T-cell (primary cell): ENCODE data around the gene BMP8A. TPM values are rescaled to one million over a fixed set of nuclear protein-coding genes. Genes with fewer than 3 reads are reported as not detected.

ENCODE experiments used
- ATAC-seq, 4 experiments: fragments of 200-7000 bp in 3 of 4; fragments of 150-1000 bp in 1 of 4; cut with Tn5 transposase; replicated peaks in 1 of 4; 1 replicate in 3 of 4; 2 replicates in 1 of 4; pipeline ENCODE4 v1.10.0; 2021; ENCODE audit warnings: moderate library complexity in 3 of 4, mild to moderate bottlenecking in 2 of 4, moderate number of reproducible peaks in 1 of 4
- CTCF ChIA-PET, 2 donors: fragments of 300-600 bp; sonication (Branson Sonifier 250); formaldehyde crosslinking; loops; one replicate each; lab custom pipeline; 2022; ENCODE audit warnings: antibody characterized with exemption in 2 of 2; lab: Charles Lee
- POLR2A ChIA-PET, 2 donors: fragments of 300-600 bp; sonication (Branson Sonifier 250); formaldehyde crosslinking; loops; one replicate each; lab custom pipeline; 2022; ENCODE audit warnings: antibody characterized with exemption in 2 of 2; lab: Charles Lee
- DNase-seq, 35 experiments: peaks; one replicate each; pipeline versions ENCODE4 v3.0.0 to v3.0.0-alpha.2; 2013 to 2023
- H3K27ac ChIP-seq: one replicate; pipeline ENCODE4 v1.5.1; 2013; ENCODE audit warnings: low read length
- H3K27me3 ChIP-seq, 2 experiments: replicated peaks in 1 of 2; 1 replicate in 1 of 2; 2 replicates in 1 of 2; pipeline versions ENCODE4 v1.6.1 to v1.7.0; 2013; ENCODE audit warnings: low read length in 1 of 2, mixed read lengths in 1 of 2; ENCODE audit not compliant: control insufficient read depth in 2 of 2, insufficient read depth in 2 of 2; ENCODE audit errors: extremely low read depth in 1 of 2
- H3K36me3 ChIP-seq, 2 donors: 1 replicate in 1 of 2; 2 replicates in 1 of 2; pipeline versions ENCODE4 v1.6.1 to v1.7.0; 2013; ENCODE audit warnings: low read length in 1 of 2; ENCODE audit not compliant: control insufficient read depth in 2 of 2, insufficient read depth in 1 of 2; ENCODE audit errors: extremely low read depth in 1 of 2
- H3K4me1 ChIP-seq, 2 experiments: 1 replicate in 1 of 2; 2 replicates in 1 of 2; pipeline versions ENCODE4 v1.6.1 to v1.7.0; 2013; ENCODE audit warnings: low read length in 2 of 2, mixed read lengths in 1 of 2; ENCODE audit not compliant: insufficient read depth in 2 of 2, control insufficient read depth in 1 of 2; ENCODE audit errors: extremely low read depth in 1 of 2
- H3K4me3 ChIP-seq, 2 donors: 1 replicate in 1 of 2; 2 replicates in 1 of 2; pipeline versions ENCODE4 v1.5.1 to v1.7.0; 2013; ENCODE audit warnings: mild to moderate bottlenecking in 2 of 2, low read length in 1 of 2, moderate library complexity in 1 of 2; ENCODE audit not compliant: control insufficient read depth in 1 of 2; ENCODE audit errors: extremely low read depth in 1 of 2
- H3K9me3 ChIP-seq: 2 replicates; pipeline ENCODE4 v1.7.0; 2013
- H3K27ac Mint-ChIP-seq, 2 donors: one replicate each; pipeline ENCODE4 v1.8.0; 2020 to 2021; ENCODE audit warnings: mild to moderate bottlenecking in 2 of 2, mixed read lengths in 2 of 2
- H3K27me3 Mint-ChIP-seq, 2 donors: one replicate each; pipeline ENCODE4 v1.8.0; 2021 to 2022; ENCODE audit warnings: mixed read lengths in 2 of 2
- H3K36me3 Mint-ChIP-seq: one replicate; pipeline ENCODE4 v1.8.0; 2021; ENCODE audit warnings: mixed read lengths
- H3K4me1 Mint-ChIP-seq, 3 donors: one replicate each; pipeline ENCODE4 v1.8.0; 2020 to 2022; ENCODE audit warnings: mixed read lengths in 3 of 3, mild to moderate bottlenecking in 1 of 3
- H3K4me3 Mint-ChIP-seq, 3 donors: one replicate each; pipeline ENCODE4 v1.8.0; 2020 to 2022; ENCODE audit warnings: mild to moderate bottlenecking in 3 of 3, mixed read lengths in 3 of 3, moderate library complexity in 3 of 3
- H3K9me3 Mint-ChIP-seq, 3 donors: one replicate each; pipeline ENCODE4 v1.8.0; 2020 to 2022; ENCODE audit warnings: mixed read lengths in 3 of 3
- WGBS: methylation state at CpG from one replicate; pipeline ENCODE4 v1.1.5; 2013; ENCODE audit warnings: missing lambda C conversion rate; ENCODE audit not compliant: insufficient coverage; 5-methylcytosine and 5-hydroxymethylcytosine counted together
- total RNA-seq, 35 experiments: library from RNA in 6 of 35; stranded (reverse) in 6 of 35; fragments of 120-200 nt in 1 of 35; gene quantifications; one replicate each; pipeline versions ENCODE4 v1.2.1 to v1.2.4 and lab custom pipeline; 2013 to 2026

The BMP8A gene
- total RNA-seq, 5 donors from 2014 or later (not counting 1 experiment from before 2014, with no cell fraction given): 0.38 TPM; not detected in 4

DNA sequence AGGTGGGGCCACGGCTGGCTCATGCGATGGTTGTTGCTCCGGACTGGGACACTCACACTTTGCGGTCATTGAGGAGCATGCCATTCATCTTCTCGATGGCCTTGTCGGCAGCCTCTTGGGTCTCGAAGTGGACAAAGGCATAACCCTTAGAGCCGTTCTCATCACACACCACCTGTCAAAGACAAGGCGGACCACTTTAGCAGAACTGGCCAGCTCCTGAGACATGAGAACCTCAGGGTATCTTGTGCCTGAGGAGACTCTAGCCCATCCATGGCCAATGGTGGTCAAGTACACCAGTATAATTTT lies 79.7 kb downstream of the BMP8A start:
- H3K27ac ChIP-seq: no peak overlapping the region
- H3K4me1 Mint-ChIP-seq: peaks cover 27 to 49% (median 45%) of the 10 kb centered on the region in 3 donors
- ChIA-PET POLR2A (no interaction called here), CTCF (no interaction called here)
- no peak overlapping the region for H3K4me3 ChIP-seq
- DNase-seq: no peak
- no peaks in the 10 kb centered on the region for H3K27me3 ChIP-seq
- H3K27ac Mint-ChIP-seq: no peak overlapping the region
- H3K9me3 ChIP-seq: no peaks in the 10 kb centered on the region
- H3K4me1 ChIP-seq: peaks cover 11 to 30% of the 10 kb centered on the region in 2 experiments
- H3K4me3 Mint-ChIP-seq: no peak overlapping the region
- no peaks in the 10 kb centered on the region for H3K27me3 Mint-ChIP-seq
- ATAC-seq: no peak
- peaks cover 17 to 73% of the 10 kb centered on the region in 2 donors for H3K36me3 ChIP-seq
- H3K36me3 Mint-ChIP-seq: peaks cover 51% of the 10 kb centered on the region
- 97% methylated on average over 9 of the region's 9 CpGs for WGBS
- H3K9me3 Mint-ChIP-seq: no peaks in the 10 kb centered on the region

DNA sequence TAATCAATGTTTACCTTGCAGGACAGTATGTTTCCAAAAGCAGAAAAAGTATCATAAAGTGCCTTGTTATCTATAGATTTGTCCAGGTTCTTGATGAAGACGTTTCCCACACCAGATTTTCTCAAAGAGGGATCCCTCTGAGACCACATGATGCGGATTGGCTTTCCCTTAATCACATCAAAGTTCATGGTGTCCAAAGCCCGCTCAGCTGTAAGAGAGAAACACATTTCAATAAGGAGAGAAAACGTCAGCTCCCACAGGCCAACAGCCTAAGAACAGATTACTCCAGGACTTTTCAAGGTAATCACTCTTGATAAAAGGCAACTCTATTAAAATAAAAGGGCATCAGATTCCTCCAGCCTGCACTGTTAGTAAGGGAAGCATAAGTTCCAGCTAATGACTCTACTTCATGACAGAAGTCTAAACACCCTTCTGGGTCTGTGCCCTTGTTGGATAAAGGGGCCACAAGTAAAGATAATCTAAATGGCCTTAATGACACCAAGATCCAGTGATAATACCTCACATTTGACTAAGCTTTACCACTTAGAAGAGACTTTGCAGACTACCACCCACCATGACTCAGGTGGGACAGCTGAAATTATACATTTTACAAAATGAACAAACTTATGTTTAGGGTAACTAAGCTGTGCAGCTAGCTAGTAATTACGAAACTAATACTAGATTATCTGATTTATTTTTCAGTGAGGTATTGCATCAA lies 81.1 kb downstream of the BMP8A start:
- CTCF ChIA-PET: interaction anchor here in 1 of 2 donors (0.6 kb wide), 1 partner anchor 98 kb away, joined by 3 read pairs; no protein-coding TSS in a partner anchor
- 86% methylated on average over 2 of the region's 5 CpGs for WGBS
- DNase-seq (no peak), ATAC-seq (no peak)
- Mint-ChIP-seq H3K4me1 (peaks cover 27 to 49% (median 46%) of the 10 kb centered on the region in 3 donors), H3K36me3 (peaks cover 37% of the 10 kb centered on the region), H3K27me3 (no peaks in the 10 kb centered on the region), H3K27ac (peak overlapping the region in 1 of 2 donors; percentile 35), H3K9me3 (no peaks in the 10 kb centered on the region), H3K4me3 (peak overlapping the region in 1 of 3 donors; percentile 83)
- POLR2A ChIA-PET: interaction anchor here in 1 of 2 donors (0.7 kb wide), 1 partner anchor 173 kb away, joined by 4 read pairs; no protein-coding TSS in a partner anchor
- Histone ChIP-seq H3K4me1 (peaks cover 11 to 34% of the 10 kb centered on the region in 2 experiments), H3K27me3 (no peaks in the 10 kb centered on the region), H3K36me3 (peaks cover 12 to 60% of the 10 kb centered on the region in 2 donors), H3K27ac (no peak overlapping the region), H3K4me3 (no peak overlapping the region), H3K9me3 (no peaks in the 10 kb centered on the region)

DNA sequence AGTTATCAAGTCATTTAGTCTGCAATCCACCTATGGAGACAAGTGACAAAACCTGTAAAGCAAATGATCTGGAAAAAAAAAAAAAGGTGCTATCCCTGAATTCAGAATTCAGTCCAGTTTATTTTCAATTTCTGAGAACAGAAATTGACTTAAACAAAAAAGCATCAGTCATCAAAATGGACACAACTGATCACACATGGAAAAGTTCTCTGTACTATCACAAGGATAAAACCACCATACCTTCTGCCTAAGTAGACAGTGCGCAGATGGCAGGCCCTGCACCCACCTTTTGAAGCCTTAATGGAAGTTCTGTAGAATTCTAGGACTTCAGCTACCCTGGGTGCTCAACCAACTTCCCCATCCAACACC lies 81.6 kb downstream of the BMP8A start:
- peaks cover 34% of the 10 kb centered on the region for H3K36me3 Mint-ChIP-seq
- H3K27me3 ChIP-seq: no peaks in the 10 kb centered on the region
- H3K9me3 ChIP-seq: no peaks in the 10 kb centered on the region
- H3K4me3 ChIP-seq: no peak overlapping the region
- peak overlapping the region; percentile 71 to 91 for H3K27ac Mint-ChIP-seq
- ChIA-PET POLR2A (interaction anchor here (0.5 to 1.2 kb wide), 3 partner anchors 9 to 1494 kb away, joined by 3 to 4 read pairs (median 3); no protein-coding TSS in a partner anchor), CTCF (no interaction called here)
- ATAC-seq: no peak
- peak overlapping the region; percentile 19 to 83 (median 54) for H3K4me3 Mint-ChIP-seq
- no peak overlapping the region for H3K27ac ChIP-seq
- peaks cover 11 to 34% of the 10 kb centered on the region in 2 experiments for H3K4me1 ChIP-seq
- WGBS: 80% methylated on average over 1 of the region's 1 CpG
- peaks cover 27 to 49% (median 46%) of the 10 kb centered on the region in 3 donors for H3K4me1 Mint-ChIP-seq
- H3K9me3 Mint-ChIP-seq: no peaks in the 10 kb centered on the region
- no peaks in the 10 kb centered on the region for H3K27me3 Mint-ChIP-seq
- DNase-seq: no peak
- peaks cover 12 to 56% of the 10 kb centered on the region in 2 donors for H3K36me3 ChIP-seq

- H3K9me3 ChIP-seq: no peaks in the 10 kb centered on the region
- peaks cover 0 to 2% of the 10 kb centered on the region in 2 experiments for H3K27me3 ChIP-seq
- H3K4me3 Mint-ChIP-seq: peak overlapping the region; percentile 83 to 89 (median 88)
- peaks cover 11 to 34% of the 10 kb centered on the region in 2 experiments for H3K4me1 ChIP-seq
- H3K4me1 Mint-ChIP-seq: peaks cover 27 to 49% (median 46%) of the 10 kb centered on the region in 3 donors
- peak overlapping the region; percentile 90 to 91 for H3K27ac Mint-ChIP-seq
- H3K27ac ChIP-seq: peak overlapping the region; percentile 16
- CTCF ChIA-PET: interaction anchor here (0.5 to 0.8 kb wide), 4 partner anchors 13 to 693 kb away, joined by 3 to 10 read pairs (median 3); no protein-coding TSS in a partner anchor
- H3K36me3 Mint-ChIP-seq: peaks cover 25% of the 10 kb centered on the region
- H3K9me3 Mint-ChIP-seq: no peaks in the 10 kb centered on the region
- 62% methylated on average over 2 of the region's 12 CpGs for WGBS
- POLR2A ChIA-PET: interaction anchor here (0.5 to 1.2 kb wide), 4 partner anchors 10 to 1748 kb away, joined by 3 to 4 read pairs (median 3); no protein-coding TSS in a partner anchor
- H3K36me3 ChIP-seq: peaks cover 12 to 47% of the 10 kb centered on the region in 2 donors
- DNase-seq (no peak), ATAC-seq (no peak)
- no peaks in the 10 kb centered on the region for H3K27me3 Mint-ChIP-seq
- peak overlapping the region in 1 of 2 donors; percentile 94 for H3K4me3 ChIP-seq
Observed at GRCh38 chr1:39573736-39574624, 82.5 kb downstream of the BMP8A start.

DNA sequence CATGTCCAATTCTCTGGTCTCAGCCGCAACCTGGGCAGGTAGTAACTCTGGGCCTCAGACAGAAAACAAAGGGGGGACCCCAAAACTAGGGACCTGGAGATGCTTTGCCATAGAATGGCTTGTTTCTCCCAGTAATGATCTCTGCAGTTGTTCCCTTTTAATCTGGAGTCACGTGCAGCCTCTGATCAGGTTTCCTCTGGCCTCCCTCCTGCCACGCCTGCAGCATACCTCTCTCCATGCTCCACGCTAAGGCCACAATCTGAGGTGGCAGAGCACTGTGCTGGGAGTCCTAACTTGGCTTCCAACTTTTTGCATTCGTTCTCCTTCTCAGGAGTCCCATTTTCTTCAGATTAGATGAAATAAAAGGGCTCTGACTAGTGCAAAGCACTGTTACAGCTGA lies 83.2 kb downstream of the BMP8A start:
- peak overlapping the region; percentile 75 to 94 for H3K4me3 ChIP-seq
- H3K9me3 ChIP-seq: no peaks in the 10 kb centered on the region
- ATAC-seq: no peak
- peaks cover 0 to 3% of the 10 kb centered on the region in 2 experiments for H3K27me3 ChIP-seq
- peaks cover 11 to 41% of the 10 kb centered on the region in 2 donors for H3K36me3 ChIP-seq
- POLR2A ChIA-PET: interaction anchor here in 1 of 2 donors (0.6 kb wide), 1 partner anchor 1748 kb away, joined by 3 read pairs; no protein-coding TSS in a partner anchor
- WGBS: 32% methylated on average over 4 of the region's 5 CpGs
- H3K4me1 Mint-ChIP-seq: peaks cover 27 to 49% (median 46%) of the 10 kb centered on the region in 3 donors
- H3K27ac Mint-ChIP-seq: peak overlapping the region; percentile 90 to 91
- no peaks in the 10 kb centered on the region for H3K27me3 Mint-ChIP-seq
- H3K9me3 Mint-ChIP-seq: no peaks in the 10 kb centered on the region
- H3K4me1 ChIP-seq: peaks cover 11 to 34% of the 10 kb centered on the region in 2 experiments
- peak overlapping the region; percentile 83 to 89 (median 88) for H3K4me3 Mint-ChIP-seq
- CTCF ChIA-PET: interaction anchor here (0.5 to 0.7 kb wide), 3 partner anchors 13 to 694 kb away, joined by 3 to 10 read pairs (median 3); no protein-coding TSS in a partner anchor
- no peak for DNase-seq
- H3K27ac ChIP-seq: peak overlapping the region; percentile 56
- peaks cover 19% of the 10 kb centered on the region for H3K36me3 Mint-ChIP-seq
